ENCODE measurements around the gene INHBE. TPM values are rescaled to one million over a fixed set of nuclear protein-coding genes. Genes with fewer than 3 reads are reported as not detected.

INHBE gene
- total RNA-seq, 1 donor from 2014 or later = 0.29 TPM

DNA sequence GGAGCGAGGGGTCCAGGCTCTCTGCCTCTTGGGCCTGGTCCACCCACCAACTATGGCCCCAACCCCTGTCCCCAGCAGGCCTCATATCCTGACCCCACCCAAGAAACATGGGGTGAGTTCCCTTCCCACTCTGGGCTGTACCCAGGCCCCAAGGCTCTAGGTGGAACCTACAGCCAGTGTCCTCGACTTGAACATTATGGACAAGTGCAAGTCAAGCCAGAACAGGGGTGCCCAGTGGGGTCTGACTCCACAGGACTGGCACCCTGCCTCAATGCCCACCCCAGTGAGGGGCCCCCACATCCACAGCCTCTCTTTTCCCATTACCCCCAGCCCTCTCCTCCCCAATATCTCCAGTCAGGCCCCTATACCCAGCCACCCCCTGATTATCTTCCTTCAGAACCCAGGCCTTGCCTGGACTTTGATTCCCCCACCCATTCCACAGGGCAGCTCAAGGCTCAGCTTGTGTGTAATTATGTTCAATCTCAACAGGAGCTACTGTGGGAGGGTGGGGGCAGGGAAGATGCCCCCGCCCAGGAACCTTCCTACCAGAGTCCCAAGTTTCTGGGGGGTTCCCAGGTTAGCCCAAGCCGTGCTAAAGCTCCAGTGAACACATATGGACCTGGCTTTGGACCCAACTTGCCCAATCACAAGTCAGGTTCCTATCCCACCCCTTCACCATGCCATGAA lies 16.0 kb downstream of the INHBE start:
- no peak for TF ChIP-seq CTCF (conservative IDR thresholded peaks at IDR 0.05; ENCODE audit: low read depth, low read length)
- no peak overlapping the region for H3K4me3 ChIP-seq (ENCODE audit: low read depth, low read length)

GRCh38 chr12:57471661-57472060 lies 16.6 kb downstream of the INHBE start:
- no peak for TF ChIP-seq CTCF (conservative IDR thresholded peaks at IDR 0.05; ENCODE audit: low read depth, low read length)
- no peak for DNase-seq (ENCODE audit: low read depth)
- no peak overlapping the region for H3K4me3 ChIP-seq (ENCODE audit: low read depth, low read length)

More for the DNA sequence above, 16.0 kb downstream of the INHBE start:
- no peak for DNase-seq (ENCODE audit: low read depth)

DNA sequence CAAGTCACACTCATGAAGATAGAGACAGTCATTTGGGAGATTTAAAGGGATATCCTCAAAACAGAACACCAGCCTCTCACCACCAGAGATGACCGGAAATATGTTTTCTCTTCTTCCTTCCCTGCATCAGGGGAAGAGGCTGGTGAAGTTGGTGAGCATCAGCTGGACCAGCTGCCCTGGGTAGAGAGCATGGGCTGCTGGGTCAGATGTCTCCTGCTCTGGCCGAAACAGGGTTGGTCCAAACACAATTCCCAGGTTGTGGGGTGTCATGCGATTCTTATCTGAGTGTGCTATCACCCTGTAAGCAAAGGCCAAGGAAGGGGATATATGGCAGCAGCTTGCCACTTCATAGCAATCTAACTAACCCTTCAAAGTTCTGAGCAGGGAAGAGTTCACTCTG lies 17.3 kb downstream of the INHBE start:
- no peak for TF ChIP-seq CTCF (conservative IDR thresholded peaks at IDR 0.05; ENCODE audit: low read depth, low read length)
- H3K4me3 ChIP-seq (ENCODE audit: low read depth, low read length) = no peak overlapping the region
- DNase-seq (ENCODE audit: low read depth) = no peak

GRCh38 chr12:57473392-57473791 lies 18.3 kb downstream of the INHBE start:
- no peak overlapping the region for H3K4me3 ChIP-seq (ENCODE audit: low read depth, low read length)
- TF ChIP-seq CTCF (conservative IDR thresholded peaks at IDR 0.05; ENCODE audit: low read depth, low read length) = no peak
- no peak for DNase-seq (ENCODE audit: low read depth)

- TF ChIP-seq CTCF (conservative IDR thresholded peaks at IDR 0.05; ENCODE audit: low read depth, low read length) = no peak
- H3K4me3 ChIP-seq (ENCODE audit: low read depth, low read length) = no peak overlapping the region
- no peak for DNase-seq (ENCODE audit: low read depth)
Measured at GRCh38 chr12:57473886-57474285, 18.8 kb downstream of the INHBE start.

DNA sequence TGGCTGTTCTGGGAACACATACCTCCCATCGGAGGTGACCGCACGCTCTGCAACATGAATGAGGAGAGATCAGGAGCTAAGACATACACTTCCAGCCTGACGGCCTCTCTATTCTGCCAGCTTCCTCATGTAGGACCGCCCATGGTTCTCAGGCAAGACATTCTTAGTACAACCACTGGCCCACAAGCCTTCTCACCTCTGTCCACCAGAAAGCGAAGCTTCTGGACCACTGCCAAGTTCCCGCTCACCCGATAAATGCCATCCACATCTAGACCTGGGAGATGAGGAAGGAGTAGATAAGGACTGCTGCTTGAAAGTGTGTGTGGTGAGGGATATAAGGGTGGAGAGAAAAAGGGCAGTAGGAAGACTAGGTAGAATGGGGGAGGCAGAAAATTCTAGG lies 19.3 kb downstream of the INHBE start:
- no peak overlapping the region for H3K4me3 ChIP-seq (ENCODE audit: low read depth, low read length)
- no peak for DNase-seq (ENCODE audit: low read depth)
- no peak for TF ChIP-seq CTCF (conservative IDR thresholded peaks at IDR 0.05; ENCODE audit: low read depth, low read length)

DNA sequence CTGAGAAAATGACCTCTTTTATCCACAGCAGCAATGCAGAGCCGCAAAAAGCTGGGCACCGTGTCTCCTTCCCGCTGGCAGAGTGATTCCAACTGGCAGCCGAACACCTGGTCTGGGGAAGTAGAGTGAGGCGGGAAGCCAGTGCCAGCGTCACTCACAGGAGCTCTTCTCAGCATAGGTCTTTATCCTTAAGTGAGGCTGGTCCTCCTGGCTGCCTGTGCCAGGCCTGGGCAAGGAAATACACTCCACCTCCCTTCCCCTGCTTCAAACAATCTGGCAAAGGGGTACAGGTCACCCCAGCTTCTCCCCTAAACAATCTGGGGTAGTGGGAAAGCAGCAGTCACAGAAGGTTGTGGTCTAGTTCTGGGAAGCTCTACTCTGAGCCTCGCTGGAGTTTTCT lies 19.8 kb downstream of the INHBE start:
- no peak overlapping the region for H3K4me3 ChIP-seq (ENCODE audit: low read depth, low read length)
- no peak for DNase-seq (ENCODE audit: low read depth)

More for the DNA sequence above, 19.8 kb downstream of the INHBE start:
- TF ChIP-seq CTCF (conservative IDR thresholded peaks at IDR 0.05; ENCODE audit: low read depth, low read length) = no peak
